Ascending aorta (tissue), 2 donors: Measurements from ENCODE around the gene NKAIN2. TPM values are rescaled to one million over a fixed set of nuclear protein-coding genes. Genes with fewer than 3 reads are reported as not detected.

Source experiments
- DNase-seq, 2 donors: peaks; one replicate each; pipeline ENCODE4 v3.0.0-alpha.2; 2019; ENCODE audit warnings: low spot score in 2 of 2
- H3K27ac ChIP-seq, 2 donors: fragments of 200-600 bp; sonication (generic); one replicate each; pipeline ENCODE4 v1.5.1; 2016 to 2017; ENCODE audit warnings: mild to moderate bottlenecking in 1 of 2
- H3K27me3 ChIP-seq: fragments of 200-600 bp; sonication (generic); one replicate; pipeline ENCODE4 v1.5.1; 2017
- H3K36me3 ChIP-seq, 2 donors: fragments of 200-600 bp; sonication (generic); one replicate each; pipeline ENCODE4 v1.5.1; 2016
- H3K4me1 ChIP-seq, 2 donors: fragments of 200-600 bp; sonication (generic); one replicate each; pipeline ENCODE4 v1.5.1; 2016 to 2017; ENCODE audit warnings: mild to moderate bottlenecking in 1 of 2
- H3K4me3 ChIP-seq, 2 donors: fragments of 200-600 bp; sonication (generic); one replicate each; pipeline ENCODE4 v1.5.1; 2016 to 2017; ENCODE audit warnings: mild to moderate bottlenecking in 1 of 2
- H3K9me3 ChIP-seq, 2 donors: fragments of 200-600 bp; sonication (generic); one replicate each; pipeline ENCODE4 v1.5.1; 2016
- CTCF ChIP-seq, 3 experiments: fragments of 200-600 bp in 2 of 3; fragments of 450-650 bp in 1 of 3; sonication (generic) in 2 of 3; IDR thresholded peaks; one replicate each; pipeline ENCODE4 v1.5.1; 2016 to 2019; ENCODE audit warnings: antibody characterized with exemption in 3 of 3, mild to moderate bottlenecking in 1 of 3, moderate library complexity in 1 of 3
- intact Hi-C: fragments of 100-400 bp; cut with DNase I; formaldehyde crosslinking; loops from one replicate; pipeline ENCODE4 v1.15.1; 2023
- total RNA-seq: library from RNA; depleted of rRNA; stranded (reverse); fragments of >200 nt; gene quantifications from one replicate; pipeline ENCODE4 v1.1.0, GENCODE V29; 2016

The NKAIN2 gene
- total RNA-seq, 1 donor from 2014 or later = 0.11 TPM

- intact Hi-C loops = no loop called here
- H3K9me3 ChIP-seq = no peaks in the 10 kb centered on the region
- no peaks in the 10 kb centered on the region for H3K27me3 ChIP-seq
- no peaks in the 10 kb centered on the region for H3K4me1 ChIP-seq
- H3K4me3 ChIP-seq = no peak overlapping the region
- H3K36me3 ChIP-seq = no peaks in the 10 kb centered on the region
- no peak for DNase-seq
- TF ChIP-seq CTCF (IDR thresholded peaks at IDR 0.05) = no peak
- H3K27ac ChIP-seq = no peak overlapping the region
Measured at GRCh38 chr6:124432620-124433019, 629.0 kb downstream of the NKAIN2 start.

GRCh38 chr6:124433387-124434160 is 629.9 kb downstream of the NKAIN2 start:
- H3K27ac ChIP-seq = no peak overlapping the region
- no peaks in the 10 kb centered on the region for H3K9me3 ChIP-seq
- no peak for TF ChIP-seq CTCF (IDR thresholded peaks at IDR 0.05)
- no peak overlapping the region for H3K4me3 ChIP-seq
- no peaks in the 10 kb centered on the region for H3K27me3 ChIP-seq
- DNase-seq = no peak
- intact Hi-C loops = no loop called here
- no peaks in the 10 kb centered on the region for H3K4me1 ChIP-seq
- no peaks in the 10 kb centered on the region for H3K36me3 ChIP-seq

GRCh38 chr6:124434421-124434820 is 630.8 kb downstream of the NKAIN2 start:
- Histone ChIP-seq H3K27me3 (no peaks in the 10 kb centered on the region), H3K9me3 (no peaks in the 10 kb centered on the region), H3K4me1 (no peaks in the 10 kb centered on the region), H3K4me3 (no peak overlapping the region), H3K27ac (no peak overlapping the region), H3K36me3 (no peaks in the 10 kb centered on the region)
- DNase-seq = no peak
- intact Hi-C loops = no loop called here
- TF ChIP-seq CTCF (IDR thresholded peaks at IDR 0.05) = no peak

- intact Hi-C loops = no loop called here
- no peak for DNase-seq
- no peaks in the 10 kb centered on the region for H3K36me3 ChIP-seq
- H3K4me1 ChIP-seq = no peaks in the 10 kb centered on the region
- no peak overlapping the region for H3K4me3 ChIP-seq
- no peaks in the 10 kb centered on the region for H3K27me3 ChIP-seq
- no peak for TF ChIP-seq CTCF (IDR thresholded peaks at IDR 0.05)
- H3K27ac ChIP-seq = no peak overlapping the region
- no peaks in the 10 kb centered on the region for H3K9me3 ChIP-seq
Measured at GRCh38 chr6:124436803-124437202, 633.1 kb downstream of the NKAIN2 start.

GRCh38 chr6:124438546-124439065 is 634.9 kb downstream of the NKAIN2 start:
- H3K4me1 ChIP-seq = no peaks in the 10 kb centered on the region
- H3K27me3 ChIP-seq = no peaks in the 10 kb centered on the region
- TF ChIP-seq CTCF (IDR thresholded peaks at IDR 0.05) = no peak
- no peaks in the 10 kb centered on the region for H3K9me3 ChIP-seq
- no peak overlapping the region for H3K4me3 ChIP-seq
- intact Hi-C loops = no loop called here
- no peak for DNase-seq
- H3K27ac ChIP-seq = no peak overlapping the region
- no peaks in the 10 kb centered on the region for H3K36me3 ChIP-seq
